IMR-90 (cell line): ENCODE measurements around the gene WNT4.

Source experiments
- BHLHE40 ChIP-seq: fragments of 150-350 bp; IDR thresholded peaks from 2 replicates; pipeline ENCODE4 v1.6.1; 2016; ENCODE audit warnings: mild to moderate bottlenecking, low read depth, low read length
- CHD1 ChIP-seq: IDR thresholded peaks from 2 replicates; pipeline ENCODE4 v1.6.1; 2012; ENCODE audit warnings: low read depth, low read length, improper control_type of control experiment
- CTCF ChIP-seq: conservative IDR thresholded peaks from 2 replicates; pipeline ENCODE4 v1.5.1; 2012; ENCODE audit warnings: mild to moderate bottlenecking, low read depth, low read length, improper control_type of control experiment
- ELK1 ChIP-seq: fragments of 150-350 bp; IDR thresholded peaks from 2 replicates; pipeline ENCODE4 v1.6.1; 2016; ENCODE audit warnings: low read depth, mild to moderate bottlenecking, low read length, moderate library complexity, borderline replicate concordance
- FOS ChIP-seq: fragments of 150-350 bp; IDR thresholded peaks from 2 replicates; pipeline ENCODE4 v1.6.1; 2016; ENCODE audit warnings: low read depth, low read length
- MAZ ChIP-seq: IDR thresholded peaks from 2 replicates; pipeline ENCODE4 v1.6.1; 2012; ENCODE audit warnings: low read depth, mild to moderate bottlenecking, low read length, improper control_type of control experiment, moderate library complexity, borderline replicate concordance
- SMC3 ChIP-seq: fragments of 150-350 bp; IDR thresholded peaks from 2 replicates; pipeline ENCODE4 v1.6.1; 2016; ENCODE audit warnings: low read depth, mild to moderate bottlenecking, antibody characterized with exemption, low read length, moderate library complexity

GRCh38 chr1:22127248-22127647 lies 15.6 kb downstream of the WNT4 start:
- TF ChIP-seq CTCF: no peak
- TF ChIP-seq BHLHE40: no peak
- TF ChIP-seq SMC3: no peak
- TF ChIP-seq ELK1: no peak
- no peak for TF ChIP-seq MAZ
- TF ChIP-seq FOS: no peak
- TF ChIP-seq CHD1: no peak
